Caco-2 (cell line): ENCODE results near the gene CD40. TPM values are rescaled to one million over a fixed set of nuclear protein-coding genes. Genes with fewer than 3 reads are reported as not detected.

Experiments used
- BruUV-seq: library from RNA; stranded (reverse); fragments of 400-500 nt; replicated peaks from 2 replicates; lab custom pipeline; 2021; lab: Mats Ljungman, UMichigan
- CTCF ChIA-PET: fragments of 300-600 bp; sonication (Branson Sonifier 250); formaldehyde crosslinking; loops from one replicate; lab custom pipeline; 2022; ENCODE audit warnings: antibody characterized with exemption; lab: Charles Lee
- POLR2A ChIA-PET: fragments of 300-600 bp; sonication (Branson Sonifier 250); formaldehyde crosslinking; loops from one replicate; lab custom pipeline; 2022; ENCODE audit warnings: antibody characterized with exemption; lab: Charles Lee
- DNase-seq, 2 experiments: peaks; one replicate each; pipeline versions ENCODE4 v3.0.0 to v3.0.0-alpha.2; 2020 to 2022
- H3K27me3 ChIP-seq: replicated peaks from 2 replicates; pipeline ENCODE4 v1.6.0; 2011; ENCODE audit warnings: low read length; ENCODE audit not compliant: control insufficient read depth, insufficient read depth
- H3K36me3 ChIP-seq: 2 replicates; pipeline ENCODE4 v1.5.1; 2011; ENCODE audit warnings: low read length; ENCODE audit not compliant: control insufficient read depth, insufficient read depth
- H3K4me1 ChIP-seq: fragments of 250-450 bp; sonication (Bioruptor Pico); 2 replicates; pipeline ENCODE4 v1.5.1; 2020; ENCODE audit warnings: mild to moderate bottlenecking
- H3K4me3 ChIP-seq: 2 replicates; pipeline ENCODE4 v1.5.1; 2011; ENCODE audit warnings: low read depth, mild to moderate bottlenecking, control low read depth, low read length
- H3K9me3 ChIP-seq: fragments of 250-450 bp; sonication (Bioruptor Pico); 2 replicates; pipeline ENCODE4 v1.5.1; 2020; ENCODE audit warnings: mild to moderate bottlenecking, moderate library complexity
- H3K27ac Mint-ChIP-seq: one replicate; pipeline ENCODE4 v1.8.0; 2022; ENCODE audit warnings: mixed read lengths; ENCODE audit not compliant: unreplicated experiment
- H3K27me3 Mint-ChIP-seq: one replicate; pipeline ENCODE4 v1.8.0; 2022; ENCODE audit warnings: mixed read lengths; ENCODE audit not compliant: insufficient read depth, unreplicated experiment
- H3K36me3 Mint-ChIP-seq: one replicate; pipeline ENCODE4 v1.8.0; 2022; ENCODE audit warnings: mild to moderate bottlenecking, mixed read lengths; ENCODE audit not compliant: insufficient read depth, unreplicated experiment
- H3K4me1 Mint-ChIP-seq: one replicate; pipeline ENCODE4 v1.8.0; 2022; ENCODE audit warnings: low read depth, mixed read lengths; ENCODE audit not compliant: unreplicated experiment
- H3K4me3 Mint-ChIP-seq: one replicate; pipeline ENCODE4 v1.8.0; 2022; ENCODE audit warnings: mild to moderate bottlenecking, moderate library complexity, mixed read lengths; ENCODE audit not compliant: unreplicated experiment
- H3K9me3 Mint-ChIP-seq: one replicate; pipeline ENCODE4 v1.8.0; 2022; ENCODE audit warnings: mixed read lengths; ENCODE audit not compliant: unreplicated experiment
- intact Hi-C: fragments of 100-400 bp; cut with micrococcal nuclease; formaldehyde crosslinking; loops from one replicate; pipeline ENCODE4 v1.10.0; 2022; ENCODE audit not compliant: unreplicated experiment
- total RNA-seq: library from RNA; stranded (reverse); gene quantifications from 2 replicates; pipeline ENCODE4 v1.2.3, GENCODE V29; 2022
- TF ChIP-seq, protein P1 (sequence below), 2 experiments: fragments of 200-600 bp in 1 of 2; IDR thresholded peaks; 1 replicate in 1 of 2; 2 replicates in 1 of 2; pipeline versions ENCODE4 v1.5.1 to v1.8.0; 2011 to 2022; ENCODE audit warnings: antibody characterized with exemption in 1 of 2, control low read depth in 1 of 2, inconsistent platforms in 1 of 2, low read depth in 1 of 2, low read length in 1 of 2, mild to moderate bottlenecking in 1 of 2, moderate library complexity in 1 of 2; ENCODE audit not compliant: insufficient read depth in 1 of 2, severe bottlenecking in 1 of 2, unreplicated experiment in 1 of 2

CD40 gene
- total RNA-seq, 1 experiment from 2014 or later: not detected

DNA sequence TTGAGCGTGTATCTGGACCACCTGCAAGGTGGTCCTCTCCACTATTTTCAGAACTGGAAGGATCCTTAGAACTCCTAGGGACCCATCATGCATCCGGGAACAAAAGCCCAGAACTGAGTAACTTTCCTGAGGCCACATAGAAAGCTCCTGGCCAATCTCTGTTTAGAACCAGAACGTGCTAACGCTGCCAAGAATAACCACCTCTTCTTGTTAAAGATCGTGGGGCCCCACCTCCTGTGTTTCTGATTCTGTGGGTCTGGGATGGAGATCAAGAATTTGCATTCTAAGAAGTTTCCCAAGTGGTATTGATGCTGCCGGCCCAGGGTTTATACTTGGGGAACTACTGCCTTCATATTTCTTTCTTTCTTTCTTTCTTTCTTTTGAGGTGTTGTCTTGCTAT lies 13.3 kb downstream of the CD40 start:
- no peak for DNase-seq
- H3K27ac Mint-ChIP-seq: no peak overlapping the region
- H3K27me3 Mint-ChIP-seq: peaks cover 40% of the 10 kb centered on the region
- Histone ChIP-seq H3K9me3 (no peaks in the 10 kb centered on the region), H3K27me3 (peaks cover 8% of the 10 kb centered on the region), H3K4me3 (no peak overlapping the region), H3K36me3 (no peaks in the 10 kb centered on the region), H3K4me1 (no peaks in the 10 kb centered on the region)
- H3K4me1 Mint-ChIP-seq: no peaks in the 10 kb centered on the region
- no peaks in the 10 kb centered on the region for H3K36me3 Mint-ChIP-seq
- H3K9me3 Mint-ChIP-seq: no peaks in the 10 kb centered on the region
- TF ChIP-seq, protein P1, sequence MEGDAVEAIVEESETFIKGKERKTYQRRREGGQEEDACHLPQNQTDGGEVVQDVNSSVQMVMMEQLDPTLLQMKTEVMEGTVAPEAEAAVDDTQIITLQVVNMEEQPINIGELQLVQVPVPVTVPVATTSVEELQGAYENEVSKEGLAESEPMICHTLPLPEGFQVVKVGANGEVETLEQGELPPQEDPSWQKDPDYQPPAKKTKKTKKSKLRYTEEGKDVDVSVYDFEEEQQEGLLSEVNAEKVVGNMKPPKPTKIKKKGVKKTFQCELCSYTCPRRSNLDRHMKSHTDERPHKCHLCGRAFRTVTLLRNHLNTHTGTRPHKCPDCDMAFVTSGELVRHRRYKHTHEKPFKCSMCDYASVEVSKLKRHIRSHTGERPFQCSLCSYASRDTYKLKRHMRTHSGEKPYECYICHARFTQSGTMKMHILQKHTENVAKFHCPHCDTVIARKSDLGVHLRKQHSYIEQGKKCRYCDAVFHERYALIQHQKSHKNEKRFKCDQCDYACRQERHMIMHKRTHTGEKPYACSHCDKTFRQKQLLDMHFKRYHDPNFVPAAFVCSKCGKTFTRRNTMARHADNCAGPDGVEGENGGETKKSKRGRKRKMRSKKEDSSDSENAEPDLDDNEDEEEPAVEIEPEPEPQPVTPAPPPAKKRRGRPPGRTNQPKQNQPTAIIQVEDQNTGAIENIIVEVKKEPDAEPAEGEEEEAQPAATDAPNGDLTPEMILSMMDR (IDR thresholded peaks at IDR 0.05; ENCODE audit: insufficient read depth in 1 of 2, low read depth in 1 of 2, low read length in 1 of 2, severe bottlenecking in 1 of 2, unreplicated experiment in 1 of 2): no peak
- intact Hi-C loops: loop anchor here (5.0 kb wide), 3 partner anchors 109 to 176 kb away; partner anchors contain the start of gene CDH22
- BruUV-seq: no TSS peak
- CTCF ChIA-PET: interaction anchor here (1.1 to 2.1 kb wide), 3 partner anchors 14 to 307 kb away, joined by 3 to 13 read pairs (median 7); no protein-coding TSS in a partner anchor
- H3K4me3 Mint-ChIP-seq: no peak overlapping the region
- POLR2A ChIA-PET: no interaction called here

DNA sequence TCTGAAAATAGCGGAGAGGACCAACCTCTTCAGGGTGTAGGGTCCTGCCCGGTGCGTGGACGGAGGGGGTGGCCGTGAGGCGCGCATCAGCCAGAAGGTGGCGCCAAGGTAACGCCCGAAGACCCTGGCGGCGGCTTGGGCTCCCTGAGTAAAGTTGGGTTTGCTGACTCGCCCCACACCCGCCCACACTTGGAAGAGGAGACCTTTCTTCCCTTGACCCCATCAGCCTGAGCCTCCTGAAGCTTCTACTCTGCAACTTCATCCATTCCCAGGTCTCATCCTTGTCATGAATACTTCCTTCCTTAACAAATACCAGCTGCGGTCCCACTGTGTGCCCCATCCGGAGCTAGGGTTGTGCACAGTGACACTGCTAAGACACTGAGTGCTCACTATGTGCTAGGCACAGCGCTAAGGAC lies 14.6 kb downstream of the CD40 start:
- Histone ChIP-seq H3K36me3 (no peaks in the 10 kb centered on the region), H3K9me3 (no peaks in the 10 kb centered on the region), H3K27me3 (peaks cover 7% of the 10 kb centered on the region), H3K4me1 (no peaks in the 10 kb centered on the region), H3K4me3 (no peak overlapping the region)
- CTCF ChIA-PET: interaction anchor here (0.5 to 2.1 kb wide), 11 partner anchors 7 to 305 kb away, joined by 3 to 13 read pairs (median 4); partner anchors contain the start of gene ELMO2
- Mint-ChIP-seq H3K4me1 (no peaks in the 10 kb centered on the region), H3K4me3 (no peak overlapping the region), H3K9me3 (no peaks in the 10 kb centered on the region), H3K27me3 (peaks cover 36% of the 10 kb centered on the region), H3K27ac (no peak overlapping the region), H3K36me3 (no peaks in the 10 kb centered on the region)
- TF ChIP-seq, protein P1 (IDR thresholded peaks at IDR 0.05; ENCODE audit: insufficient read depth in 1 of 2, low read depth in 1 of 2, low read length in 1 of 2, severe bottlenecking in 1 of 2, unreplicated experiment in 1 of 2): peak; percentile 99
- intact Hi-C loops: loop anchor here (1.0 to 5.0 kb wide), 9 partner anchors 110 to 548 kb away; partner anchors contain the start of gene CDH22
- peak; percentile 81 to 90 for DNase-seq
- POLR2A ChIA-PET: no interaction called here
- BruUV-seq: no TSS peak

- Histone ChIP-seq H3K36me3 (no peaks in the 10 kb centered on the region), H3K27me3 (peaks cover 4% of the 10 kb centered on the region), H3K4me1 (no peaks in the 10 kb centered on the region), H3K9me3 (no peaks in the 10 kb centered on the region), H3K4me3 (no peak overlapping the region)
- Mint-ChIP-seq H3K9me3 (no peaks in the 10 kb centered on the region), H3K27ac (no peak overlapping the region), H3K27me3 (peaks cover 32% of the 10 kb centered on the region), H3K4me1 (no peaks in the 10 kb centered on the region), H3K36me3 (no peaks in the 10 kb centered on the region), H3K4me3 (no peak overlapping the region)
- POLR2A ChIA-PET: interaction anchor here (0.5 kb wide), 1 partner anchor 111 kb away, joined by 3 read pairs; no protein-coding TSS in a partner anchor
- CTCF ChIA-PET: interaction anchor here (0.7 to 1.2 kb wide), 3 partner anchors 11 to 273 kb away, joined by 3 to 4 read pairs (median 3); no protein-coding TSS in a partner anchor
- no peak for DNase-seq
- BruUV-seq: no TSS peak
- TF ChIP-seq, protein P1 (IDR thresholded peaks at IDR 0.05; ENCODE audit: insufficient read depth in 1 of 2, low read depth in 1 of 2, low read length in 1 of 2, severe bottlenecking in 1 of 2, unreplicated experiment in 1 of 2): no peak
- intact Hi-C loops: loop anchor here (2.0 to 5.0 kb wide), 5 partner anchors 112 to 547 kb away; partner anchors contain the start of gene CDH22
These were observed 16.0 kb downstream of the CD40 start for GRCh38 chr20:46133886-46134654.
